GM18498 (cell line): ENCODE results near the gene RHOF.
"Not testable (repeated sequence)": the region's sequence is repeated elsewhere in the genome, so short reads cannot be mapped to it uniquely, and the experiment has no call there.

Source experiments
- ATAC-seq: cut with Tn5 transposase; IDR thresholded peaks from one replicate; pipeline ENCODE4 v1.9.1; 2021; ENCODE audit warnings: mild to moderate bottlenecking, moderate library complexity; ENCODE audit not compliant: unreplicated experiment

RHOF gene

GRCh38 chr12:121750507-121750955, 43.0 kb downstream of the RHOF start:
- no peak for ATAC-seq

- ATAC-seq = no peak
Observed at GRCh38 chr12:121749267-121749666, 44.2 kb downstream of the RHOF start.

GRCh38 chr12:121748571-121749265, 44.8 kb downstream of the RHOF start:
- ATAC-seq = no peak

- ATAC-seq = no peak
Observed at GRCh38 chr12:121748218-121748570, 45.3 kb downstream of the RHOF start.

- not testable (repeated sequence) for ATAC-seq
Observed at GRCh38 chr12:121745545-121745944, 47.9 kb downstream of the RHOF start.

- no peak for ATAC-seq
Observed at GRCh38 chr12:121741743-121742142, 51.7 kb downstream of the RHOF start.

GRCh38 chr12:121740847-121741246, 52.6 kb downstream of the RHOF start:
- ATAC-seq = no peak

GRCh38 chr12:121738340-121738858, 55.1 kb downstream of the RHOF start:
- ATAC-seq = no peak

GRCh38 chr12:121733849-121734248, 59.6 kb downstream of the RHOF start:
- ATAC-seq = no peak

- ATAC-seq = no peak
Observed at GRCh38 chr12:121731473-121731872, 62.0 kb downstream of the RHOF start.

GRCh38 chr12:121729021-121729420, 64.5 kb downstream of the RHOF start:
- no peak for ATAC-seq
